B cell (primary cell): Measurements from ENCODE around the gene SARM1.

Source experiments
- EZH2 ChIP-seq: IDR thresholded peaks from 2 replicates; pipeline ENCODE4 v1.6.1; 2012; ENCODE audit warnings: borderline replicate concordance, low read depth, mild to moderate bottlenecking, moderate library complexity, low read length; ENCODE audit not compliant: insufficient read depth, poor library complexity, severe bottlenecking
- TF ChIP-seq, protein P1 (sequence below): fragments of 200-600 bp; IDR thresholded peaks from one replicate; pipeline ENCODE4 v1.8.0; 2022; ENCODE audit warnings: antibody characterized with exemption, mild to moderate bottlenecking

DNA sequence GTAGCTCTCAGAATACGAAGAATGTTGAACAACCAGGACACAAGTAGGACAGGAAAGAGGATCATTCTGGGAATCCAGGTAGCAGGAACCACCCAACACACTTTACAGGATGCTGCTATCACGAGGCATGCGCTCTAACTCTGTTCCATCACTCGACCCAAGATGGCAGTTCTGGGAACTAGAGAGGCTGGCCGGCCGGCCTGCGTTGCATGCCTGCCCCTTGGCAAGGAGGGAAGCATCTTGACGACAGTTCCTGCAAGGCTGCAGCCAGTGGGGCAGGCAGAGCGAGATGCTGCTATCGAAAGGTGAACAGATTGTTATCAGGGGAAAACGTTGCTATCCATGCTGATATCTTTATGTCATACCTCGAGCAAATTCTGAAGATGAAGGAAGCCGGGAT is 53.7 kb downstream of the SARM1 start:
- TF ChIP-seq, protein P1, sequence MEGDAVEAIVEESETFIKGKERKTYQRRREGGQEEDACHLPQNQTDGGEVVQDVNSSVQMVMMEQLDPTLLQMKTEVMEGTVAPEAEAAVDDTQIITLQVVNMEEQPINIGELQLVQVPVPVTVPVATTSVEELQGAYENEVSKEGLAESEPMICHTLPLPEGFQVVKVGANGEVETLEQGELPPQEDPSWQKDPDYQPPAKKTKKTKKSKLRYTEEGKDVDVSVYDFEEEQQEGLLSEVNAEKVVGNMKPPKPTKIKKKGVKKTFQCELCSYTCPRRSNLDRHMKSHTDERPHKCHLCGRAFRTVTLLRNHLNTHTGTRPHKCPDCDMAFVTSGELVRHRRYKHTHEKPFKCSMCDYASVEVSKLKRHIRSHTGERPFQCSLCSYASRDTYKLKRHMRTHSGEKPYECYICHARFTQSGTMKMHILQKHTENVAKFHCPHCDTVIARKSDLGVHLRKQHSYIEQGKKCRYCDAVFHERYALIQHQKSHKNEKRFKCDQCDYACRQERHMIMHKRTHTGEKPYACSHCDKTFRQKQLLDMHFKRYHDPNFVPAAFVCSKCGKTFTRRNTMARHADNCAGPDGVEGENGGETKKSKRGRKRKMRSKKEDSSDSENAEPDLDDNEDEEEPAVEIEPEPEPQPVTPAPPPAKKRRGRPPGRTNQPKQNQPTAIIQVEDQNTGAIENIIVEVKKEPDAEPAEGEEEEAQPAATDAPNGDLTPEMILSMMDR: no peak
- TF ChIP-seq EZH2: no peak
